ENCODE measurements around the gene CNN3.

Gene CNN3

GRCh38 chr1:94875794-94876193, 51.1 kb downstream of the CNN3 start (continued):
- TF ChIP-seq ZNF704 (tag by site-specific recombination; IDR thresholded peaks at IDR 0.05) (no peak), ZBTB7A (tag by site-specific recombination; IDR thresholded peaks at IDR 0.05; ENCODE audit: low read depth) (no peak), RBAK (tag by site-specific recombination; IDR thresholded peaks at IDR 0.05) (no peak), ZNF366 (tag by site-specific recombination; conservative IDR thresholded peaks at IDR 0.05) (no peak), GFI1B (tag by site-specific recombination; IDR thresholded peaks at IDR 0.05) (no peak), FEZF1 (tag by site-specific recombination; IDR thresholded peaks at IDR 0.05) (no peak)

- Histone ChIP-seq H3K36me3 (ENCODE audit: control insufficient read depth in 2 of 2, insufficient read depth in 1 of 2, low read length in 2 of 2) (no peaks in the 10 kb centered on the region), H3K9me3 (ENCODE audit: control insufficient read depth, insufficient read depth, low read depth, low read length) (no peaks in the 10 kb centered on the region), H3K4me3 (ENCODE audit: low read depth, low read length) (no peak overlapping the region), H3K4me1 (ENCODE audit: control insufficient read depth, insufficient read depth, low read length) (no peaks in the 10 kb centered on the region), H3K27ac (ENCODE audit: extremely low read depth, low read depth, low read length) (no peak overlapping the region)
- ChIA-PET CTCF (interaction anchor here (0.6 to 2.3 kb wide), 3 partner anchors 20 to 1413 kb away, joined by 3 to 11 read pairs (median 3); no protein-coding TSS in a partner anchor), POLR2A (interaction anchor here (1.8 kb wide), 1 partner anchor 20 kb away, joined by 4 read pairs; no protein-coding TSS in a partner anchor)
- TF ChIP-seq SP2 (tag by site-specific recombination; IDR thresholded peaks at IDR 0.05) (no peak), ZNF513 (tag by site-specific recombination; IDR thresholded peaks at IDR 0.05) (no peak), ZNF169 (tag by site-specific recombination; IDR thresholded peaks at IDR 0.05) (no peak), ZNF416 (tag by site-specific recombination; IDR thresholded peaks at IDR 0.05) (no peak), ZBTB26 (tag by site-specific recombination; optimal IDR thresholded peaks at IDR 0.05) (no peak), ZBTB49 (tag by site-specific recombination; IDR thresholded peaks at IDR 0.05; ENCODE audit: low read depth) (no peak), ZNF76 (tag by site-specific recombination; IDR thresholded peaks at IDR 0.05; ENCODE audit: borderline replicate concordance, low read depth) (no peak), ZNF335 (tag by site-specific recombination; conservative IDR thresholded peaks at IDR 0.05) (no peak), ZNF670 (tag by site-specific recombination; IDR thresholded peaks at IDR 0.05; ENCODE audit: low read depth) (no peak), REPIN1 (tag by site-specific recombination; IDR thresholded peaks at IDR 0.05; ENCODE audit: low read depth) (no peak), KLF9 (tag by site-specific recombination; IDR thresholded peaks at IDR 0.05; ENCODE audit: low read depth) (no peak), ZNF23 (tag by site-specific recombination; IDR thresholded peaks at IDR 0.05; ENCODE audit: borderline replicate concordance) (no peak), ZBTB10 (tag by site-specific recombination; IDR thresholded peaks at IDR 0.05) (no peak), ZNF37A (tag by site-specific recombination; IDR thresholded peaks at IDR 0.05) (no peak), HIC1 (tag by site-specific recombination; IDR thresholded peaks at IDR 0.05) (no peak), ZNF274 (IDR thresholded peaks at IDR 0.05; ENCODE audit: low read length) (no peak), ZNF274 (tag by site-specific recombination; IDR thresholded peaks at IDR 0.05; ENCODE audit: borderline replicate concordance) (no peak), INSM2 (tag by site-specific recombination; IDR thresholded peaks at IDR 0.05) (no peak)
Observed at GRCh38 chr1:94874423-94874822, 52.5 kb downstream of the CNN3 start.

Measured in HEK293 (cell line).